Testis (tissue), 3 donors: ENCODE measurements around the gene BRI3BP. TPM values are rescaled to one million over a fixed set of nuclear protein-coding genes. Genes with fewer than 3 reads are reported as not detected.

Source experiments
- DNase-seq: peaks from one replicate; pipeline ENCODE4 v3.0.0-alpha.2; 2019
- H3K27ac ChIP-seq, 2 donors: fragments of 200-600 bp; sonication (generic); one replicate each; pipeline ENCODE4 v1.5.1; 2019
- H3K27me3 ChIP-seq: fragments of 200-600 bp; sonication (generic); one replicate; pipeline ENCODE4 v1.5.1; 2019
- H3K36me3 ChIP-seq: fragments of 200-600 bp; sonication (generic); one replicate; pipeline ENCODE4 v1.5.1; 2017; ENCODE audit warnings: low read depth; ENCODE audit errors: missing control alignments
- H3K4me1 ChIP-seq: fragments of 200-600 bp; sonication (generic); one replicate; pipeline ENCODE4 v1.5.1; 2019
- H3K4me3 ChIP-seq, 2 donors: fragments of 200-600 bp; sonication (generic); one replicate each; pipeline ENCODE4 v1.5.1; 2017 to 2019
- H3K9me3 ChIP-seq: fragments of 200-600 bp; sonication (generic); one replicate; pipeline ENCODE4 v1.5.1; 2017
- CTCF ChIP-seq, 3 experiments: fragments of 450-650 bp in 2 of 3; fragments of 200-600 bp in 1 of 3; sonication (generic) in 1 of 3; IDR thresholded peaks; one replicate each; pipeline ENCODE4 v1.5.1; 2016 to 2019; ENCODE audit warnings: antibody characterized with exemption in 3 of 3, mild to moderate bottlenecking in 2 of 3, moderate library complexity in 1 of 3
- POLR2A ChIP-seq: fragments of 450-650 bp; IDR thresholded peaks from one replicate; pipeline ENCODE4 v1.6.1; 2017; ENCODE audit warnings: antibody characterized with exemption, mild to moderate bottlenecking, moderate library complexity
- whole genome bisulfite sequencing, 2 donors: methylation state at CpG; one replicate each; pipeline ENCODE4 v1.1.5; 2018; 5-methylcytosine and 5-hydroxymethylcytosine counted together
- intact Hi-C: fragments of 100-400 bp; cut with DNase I; formaldehyde crosslinking; loops from one replicate; pipeline ENCODE4 v1.15.1; 2023; ENCODE audit warnings: low total_unique reads
- polyA plus RNA-seq: library from polyadenylated mRNA; stranded (reverse); fragments of 350-450 nt; fragmentation: Illumina TruSeq; extraction: RNeasy Lipid Tissue Mini Kit (QIAGEN cat#74804); gene quantifications from one replicate; pipeline ENCODE4 v1.2.3, GENCODE V29; 2014; ENCODE audit warnings: low read depth, low replicate concordance; ENCODE audit not compliant: insufficient read depth
- small RNA-seq, 2 donors: library from RNA; depleted of rRNA; stranded (forward); fragments of <200 nt; gene quantifications; one replicate each; pipeline ENCODE3, GENCODE V24; 2016
- total RNA-seq, 2 donors: library from RNA; depleted of rRNA; stranded (reverse); fragments of >200 nt; gene quantifications; one replicate each; pipeline ENCODE4 v1.2.3, GENCODE V29; 2016

The BRI3BP gene
- total and polyA plus RNA-seq, 3 donors from 2014 or later: 3.5 to 3.8 (median 3.5) TPM

- H3K9me3 ChIP-seq: no peaks in the 10 kb centered on the region
- intact Hi-C loops: no loop called here
- no peaks in the 10 kb centered on the region for H3K27me3 ChIP-seq
- WGBS, 2 donors: 95 to 99% methylated on average over 6 of the region's 6 CpGs
- H3K36me3 ChIP-seq: no peaks in the 10 kb centered on the region
- TF ChIP-seq POLR2A: no peak
- no peak for TF ChIP-seq CTCF (IDR thresholded peaks at IDR 0.05)
- no peak for DNase-seq
- H3K4me3 ChIP-seq: no peak overlapping the region
- no peak overlapping the region for H3K27ac ChIP-seq
- H3K4me1 ChIP-seq: no peaks in the 10 kb centered on the region
Measured at GRCh38 chr12:125076103-125076502, 82.7 kb downstream of the BRI3BP start.

GRCh38 chr12:125079084-125079483 lies 85.6 kb downstream of the BRI3BP start:
- H3K4me3 ChIP-seq: no peak overlapping the region
- peak overlapping the region in 1 of 2 donors; percentile 69 for H3K27ac ChIP-seq
- no peaks in the 10 kb centered on the region for H3K4me1 ChIP-seq
- no peaks in the 10 kb centered on the region for H3K9me3 ChIP-seq
- WGBS, 2 donors: 78 to 95% methylated on average over 10 of the region's 10 CpGs
- intact Hi-C loops: no loop called here
- no peaks in the 10 kb centered on the region for H3K36me3 ChIP-seq
- TF ChIP-seq CTCF (IDR thresholded peaks at IDR 0.05) (no peak), POLR2A (no peak)
- H3K27me3 ChIP-seq: no peaks in the 10 kb centered on the region
- no peak for DNase-seq

DNA sequence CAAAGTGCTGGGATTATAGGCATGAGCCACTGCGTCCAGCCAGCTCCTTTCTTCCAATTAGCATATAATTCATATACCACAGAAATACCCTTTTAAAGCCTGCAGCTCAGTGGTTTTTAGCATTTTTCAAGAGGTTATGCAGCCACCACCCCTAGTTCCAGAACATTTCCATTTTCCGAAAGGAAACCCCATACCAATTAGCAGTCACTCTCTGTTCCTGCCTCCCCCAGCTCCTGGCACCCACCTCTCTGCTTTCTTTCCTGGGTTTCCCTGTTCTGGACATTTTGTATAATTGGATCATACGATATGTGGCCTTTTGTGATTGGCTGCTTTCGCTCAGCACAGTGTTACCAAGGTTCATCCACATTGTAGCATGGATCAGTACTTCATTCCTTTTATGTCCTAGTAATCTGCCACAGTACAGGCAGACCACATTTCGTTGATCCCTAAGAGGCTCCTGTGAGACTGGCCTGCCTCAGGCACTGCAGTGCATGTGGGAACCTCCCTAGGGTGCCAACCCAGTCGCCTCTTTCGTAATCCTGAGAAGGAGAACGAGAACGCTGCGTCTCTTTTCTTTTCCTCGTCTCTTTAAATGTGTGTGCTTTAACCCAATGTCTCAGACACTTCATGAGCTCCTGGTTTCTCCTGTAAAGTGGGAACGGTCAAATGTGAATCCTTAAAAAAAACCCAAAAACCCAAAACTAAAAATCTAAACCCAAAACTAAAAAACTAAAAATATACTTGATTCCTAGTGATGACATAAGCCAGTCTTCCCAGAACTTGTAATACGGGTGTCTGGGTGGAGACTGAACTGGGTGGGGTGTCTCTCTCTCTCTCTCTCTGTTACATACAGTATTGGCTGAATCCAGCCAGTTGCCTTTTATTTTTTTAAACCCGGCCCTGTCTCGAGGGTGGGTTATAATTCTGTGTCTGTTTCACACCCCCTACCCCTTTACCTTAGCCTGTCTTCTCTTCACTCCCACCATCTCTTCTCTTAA lies 86.5 kb downstream of the BRI3BP start:
- 68 to 76% methylated on average over 15 of the region's 15 CpGs for WGBS, 2 donors
- peak; percentile 38 for DNase-seq
- H3K36me3 ChIP-seq: no peaks in the 10 kb centered on the region
- TF ChIP-seq CTCF (IDR thresholded peaks at IDR 0.05) (no peak), POLR2A (no peak)
- H3K9me3 ChIP-seq: no peaks in the 10 kb centered on the region
- H3K27ac ChIP-seq: peak overlapping the region in 1 of 2 donors; percentile 69
- H3K4me1 ChIP-seq: no peaks in the 10 kb centered on the region
- no peaks in the 10 kb centered on the region for H3K27me3 ChIP-seq
- intact Hi-C loops: no loop called here
- no peak overlapping the region for H3K4me3 ChIP-seq

Small RNA genes within 50 kb of the gene (small RNA-seq; reads per million reads assigned to genes)
- 0 reads per million in 2 donors for gene AC122688.1

Other genes with a start within 250 kb of the BRI3BP start
- gene SCARB1, start 129.8 kb upstream of the BRI3BP start, total RNA-seq: 10 to 100 TPM; 46.9 to 73.6 TPM
- 116 TPM for gene SCARB1, start 129.8 kb upstream of the BRI3BP start, polyA plus RNA-seq
- 1,000 to 10,000 TPM; 1,262 to 1,458 TPM for gene UBC, start 79.0 kb upstream of the BRI3BP start, total RNA-seq
- gene UBC, start 79.0 kb upstream of the BRI3BP start, polyA plus RNA-seq: 2,678 TPM
- 10 to 100 TPM; 14.8 to 26.4 TPM for gene DHX37, start 4.5 kb upstream of the BRI3BP start, total RNA-seq
- gene DHX37, start 4.5 kb upstream of the BRI3BP start, polyA plus RNA-seq: 12.5 TPM
- gene AACS, start 71.8 kb downstream of the BRI3BP start, total RNA-seq: 10 to 100 TPM; 26.0 to 31.7 TPM
- 44.8 TPM for gene AACS, start 71.8 kb downstream of the BRI3BP start, polyA plus RNA-seq
- 1 to 10 TPM; 4.7 to 7.3 TPM for gene TMEM132B, start 192.7 kb downstream of the BRI3BP start, total RNA-seq
- 11.9 TPM for gene TMEM132B, start 192.7 kb downstream of the BRI3BP start, polyA plus RNA-seq